ENCODE results near the gene SLAMF7.

DNA sequence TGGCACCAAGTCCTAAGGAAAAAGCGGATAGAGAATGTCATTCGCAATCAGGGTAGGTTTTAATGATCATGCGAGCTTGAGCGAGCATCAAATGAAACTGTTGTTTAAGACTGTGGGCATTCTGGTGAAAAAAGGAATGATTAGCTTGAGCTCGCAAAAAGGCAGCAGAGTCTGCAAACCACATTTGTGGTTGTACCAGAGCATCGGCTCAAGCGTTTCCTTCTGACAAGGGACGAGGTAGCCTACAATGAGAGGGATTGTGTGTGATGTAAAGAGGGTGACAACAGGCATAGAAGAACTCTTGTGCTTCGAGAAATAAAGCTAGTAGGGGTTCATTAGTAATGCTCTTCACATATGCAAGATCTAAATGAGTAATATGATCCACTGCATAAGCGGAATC lies 16.3 kb upstream of the SLAMF7 start:
- TF ChIP-seq ZNF274 (IDR thresholded peaks at IDR 0.05; ENCODE audit: borderline replicate concordance, extremely low read depth, low read length) (no peak), CTCF (IDR thresholded peaks at IDR 0.05; ENCODE audit: control extremely low read depth in 1 of 3, insufficient read depth in 1 of 3, low read depth in 1 of 3, low read length in 3 of 3) (no peak), POLR2A (IDR thresholded peaks at IDR 0.05; ENCODE audit: control extremely low read depth in 1 of 2, low read depth in 2 of 2, low read length in 2 of 2) (no peak)

Data from H1 (cell line).